ENCODE results near the gene ERC2. TPM values are rescaled to one million over a fixed set of nuclear protein-coding genes. Genes with fewer than 3 reads are reported as not detected.

The ERC2 gene
- total RNA-seq, 1 donor from 2014 or later = 0.15 TPM

GRCh38 chr3:55544219-55544618 is 924.0 kb downstream of the ERC2 start:
- intact Hi-C loops (cut with micrococcal nuclease) = no loop called here

GRCh38 chr3:55543181-55543614 is 925.1 kb downstream of the ERC2 start:
- intact Hi-C loops (cut with micrococcal nuclease) = no loop called here

DNA sequence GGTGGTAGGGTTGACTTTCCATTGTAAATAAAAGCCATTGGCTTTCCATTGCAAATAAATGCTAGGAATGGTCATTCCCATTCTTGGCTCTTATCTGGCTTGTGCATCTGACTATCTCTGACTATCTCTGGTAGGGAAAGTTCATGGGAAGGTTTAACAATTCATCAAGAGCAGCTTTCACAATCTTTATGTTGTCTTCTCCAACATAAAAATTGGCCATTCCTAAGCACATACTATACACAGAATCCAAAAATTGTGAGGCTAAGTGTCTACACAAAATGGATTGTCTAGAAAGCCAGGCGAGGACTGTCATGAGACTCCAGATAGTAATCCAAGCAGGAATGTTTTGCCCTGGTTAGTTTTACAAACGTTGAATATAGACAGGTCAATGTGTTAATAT is 926.8 kb downstream of the ERC2 start:
- intact Hi-C loops (cut with micrococcal nuclease) = no loop called here

- intact Hi-C loops (cut with micrococcal nuclease) = no loop called here
These were observed 927.3 kb downstream of the ERC2 start for GRCh38 chr3:55541016-55541415.

GRCh38 chr3:55540579-55540978 is 927.7 kb downstream of the ERC2 start:
- intact Hi-C loops (cut with micrococcal nuclease) = no loop called here

DNA sequence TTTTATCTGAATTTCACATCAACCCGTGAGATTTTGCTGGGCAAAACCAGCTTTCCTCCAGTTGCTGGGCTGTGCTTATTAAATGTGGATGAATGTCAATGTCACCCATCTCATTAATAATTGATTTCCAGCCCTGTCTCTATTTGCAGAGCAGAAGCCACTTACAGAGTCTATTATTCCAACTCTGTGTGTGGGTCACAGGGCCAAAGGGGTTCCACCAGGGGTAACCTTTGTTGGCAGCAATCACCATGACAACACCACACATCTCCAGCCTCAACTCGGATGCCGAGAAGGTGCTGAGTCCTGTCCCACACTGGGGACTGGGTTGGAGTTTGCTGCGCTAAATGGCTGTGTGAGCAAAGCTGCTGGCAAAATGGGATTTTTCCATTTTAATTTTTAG is 930.1 kb downstream of the ERC2 start:
- intact Hi-C loops (cut with micrococcal nuclease) = no loop called here

- intact Hi-C loops (cut with micrococcal nuclease) = no loop called here
These were observed 930.7 kb downstream of the ERC2 start for GRCh38 chr3:55537563-55537962.

- intact Hi-C loops (cut with micrococcal nuclease) = no loop called here
These were observed 931.1 kb downstream of the ERC2 start for GRCh38 chr3:55537129-55537528.

- intact Hi-C loops (cut with micrococcal nuclease) = no loop called here
These were observed 933.4 kb downstream of the ERC2 start for GRCh38 chr3:55534876-55535275.

- intact Hi-C loops (cut with micrococcal nuclease) = no loop called here
These were observed 935.5 kb downstream of the ERC2 start for GRCh38 chr3:55532806-55533205.

GRCh38 chr3:55531321-55531720 is 936.9 kb downstream of the ERC2 start:
- intact Hi-C loops (cut with micrococcal nuclease) = no loop called here

DNA sequence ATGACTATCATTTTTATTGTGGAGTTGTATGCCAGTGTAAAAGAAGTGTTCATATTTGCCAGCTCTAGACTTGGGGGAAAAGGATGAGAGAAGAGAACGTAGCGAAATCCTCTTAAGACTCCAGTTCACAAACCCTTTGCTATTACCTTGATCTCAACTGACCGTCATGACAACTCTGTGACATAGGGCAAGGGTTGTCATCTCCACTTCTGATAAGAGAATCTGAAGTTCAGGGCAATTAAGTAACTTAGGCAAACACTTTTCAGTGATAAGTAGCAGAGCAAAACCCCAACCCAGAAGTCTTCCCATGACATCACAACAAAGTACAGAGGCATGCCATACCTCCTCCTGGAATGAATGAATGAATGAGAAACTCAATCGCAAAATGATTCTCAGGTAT is 940.9 kb downstream of the ERC2 start:
- intact Hi-C loops (cut with micrococcal nuclease) = no loop called here

DNA sequence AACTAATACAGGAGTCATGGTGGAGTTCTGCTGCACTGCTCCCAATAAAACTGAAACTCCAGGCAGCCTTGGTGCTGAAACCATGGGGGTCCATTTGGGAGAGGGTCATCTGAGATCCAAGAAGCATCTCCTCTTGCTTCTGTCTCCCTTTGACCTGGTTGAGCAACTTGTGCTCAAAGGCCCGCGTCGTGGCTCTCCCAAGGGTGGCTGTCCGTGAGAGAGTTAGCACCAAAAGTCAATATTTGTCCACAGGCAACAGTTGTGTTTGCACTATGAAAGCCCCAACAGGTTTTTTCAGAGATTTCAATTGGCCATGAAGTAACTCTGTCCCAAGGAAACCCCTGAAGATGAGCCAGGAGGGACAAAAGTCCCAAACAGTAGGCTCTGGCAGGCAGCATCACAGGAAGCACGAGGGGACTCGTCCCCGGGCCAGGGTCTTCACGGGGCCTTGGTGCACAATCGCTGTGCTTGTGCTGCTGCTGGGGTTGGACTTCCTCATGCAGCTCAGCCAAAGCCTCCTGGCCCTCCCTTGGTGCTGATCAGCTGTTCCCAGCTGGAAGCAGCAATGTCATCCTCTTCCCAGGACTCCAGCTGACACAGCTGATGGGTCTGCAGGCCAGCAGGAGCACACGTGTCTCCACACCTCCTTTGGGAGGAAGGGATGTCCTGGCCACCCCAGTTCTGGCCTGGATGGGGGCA is 941.8 kb downstream of the ERC2 start:
- intact Hi-C loops (cut with micrococcal nuclease) = no loop called here

DNA sequence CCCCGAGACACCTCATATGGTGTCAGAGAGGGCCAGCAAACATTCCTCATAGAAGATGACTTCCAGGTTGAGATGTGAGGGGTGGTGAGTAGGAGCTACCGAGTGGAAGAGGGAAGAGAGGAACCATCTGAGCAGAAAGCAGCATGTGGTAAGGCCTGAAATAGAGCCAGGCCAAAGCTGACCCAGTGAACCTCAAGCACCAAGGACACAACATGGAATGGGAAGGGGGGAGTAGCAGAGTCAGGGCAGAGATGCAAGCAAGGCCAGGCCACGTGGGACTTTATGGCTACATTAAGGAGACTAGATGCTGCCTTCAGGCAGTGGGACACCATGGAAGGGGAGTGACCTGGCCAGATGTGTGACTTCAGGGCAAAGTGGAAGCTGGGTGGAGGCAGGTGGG is 942.8 kb downstream of the ERC2 start:
- intact Hi-C loops (cut with micrococcal nuclease) = no loop called here

- intact Hi-C loops (cut with micrococcal nuclease) = no loop called here
These were observed 943.6 kb downstream of the ERC2 start for GRCh38 chr3:55524565-55525244.

GRCh38 chr3:55523471-55523870 is 944.8 kb downstream of the ERC2 start:
- intact Hi-C loops (cut with micrococcal nuclease) = no loop called here

DNA sequence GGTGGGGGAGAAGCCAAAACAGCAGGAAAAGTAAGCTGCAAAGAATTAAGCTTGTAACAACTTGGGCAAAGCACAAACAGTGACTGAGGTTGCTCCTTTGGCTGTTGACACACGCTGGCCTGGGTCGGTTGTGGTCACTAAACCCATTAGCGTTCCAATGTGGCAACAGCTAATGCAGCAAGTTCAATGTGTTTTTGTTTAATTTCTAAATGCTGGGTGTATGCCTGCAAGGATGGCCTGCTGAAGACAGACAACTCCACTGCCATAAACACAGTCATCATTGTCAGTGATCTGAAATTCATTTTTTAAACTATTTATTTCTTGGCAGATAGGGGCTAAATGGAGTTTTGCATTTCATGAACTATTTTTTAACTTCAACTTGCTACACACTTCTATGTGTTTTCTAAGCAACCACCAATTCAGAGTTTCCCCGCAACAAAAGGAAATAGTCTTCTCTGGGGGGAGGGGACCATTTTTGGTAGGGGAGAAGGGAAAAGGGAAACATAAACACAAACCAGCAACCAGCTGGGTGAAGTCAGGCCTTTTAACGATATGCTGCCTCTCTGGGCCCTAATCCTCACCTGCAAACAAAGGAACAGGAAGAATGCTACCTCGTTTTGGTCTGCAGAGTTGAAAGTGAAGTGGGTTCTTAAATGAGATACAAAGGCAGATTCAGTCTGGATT is 946.4 kb downstream of the ERC2 start:
- intact Hi-C loops (cut with micrococcal nuclease) = no loop called here

GRCh38 chr3:55521064-55521737 is 947.1 kb downstream of the ERC2 start:
- intact Hi-C loops (cut with micrococcal nuclease) = no loop called here

DNA sequence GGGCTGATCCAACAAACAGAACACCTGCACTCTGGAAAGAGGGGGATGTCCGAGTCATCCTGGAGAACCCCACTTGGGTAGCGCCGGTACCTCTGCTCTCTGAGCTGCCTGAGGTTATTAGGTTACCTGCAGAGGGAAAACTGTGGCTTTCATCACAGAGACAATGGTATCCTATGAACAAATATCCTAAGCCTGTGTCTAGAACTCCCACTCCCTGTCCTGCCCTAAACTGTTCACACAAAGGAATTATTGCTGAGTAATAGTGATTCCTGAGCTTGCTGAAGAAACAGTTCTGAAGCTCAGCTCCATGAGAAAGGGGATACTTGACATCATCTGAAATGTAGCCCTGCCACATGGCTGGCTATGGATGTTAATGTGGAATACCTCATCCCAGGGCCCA is 949.2 kb downstream of the ERC2 start:
- intact Hi-C loops (cut with micrococcal nuclease) = no loop called here

GRCh38 chr3:55518451-55518850 is 949.8 kb downstream of the ERC2 start:
- intact Hi-C loops (cut with micrococcal nuclease) = no loop called here

DNA sequence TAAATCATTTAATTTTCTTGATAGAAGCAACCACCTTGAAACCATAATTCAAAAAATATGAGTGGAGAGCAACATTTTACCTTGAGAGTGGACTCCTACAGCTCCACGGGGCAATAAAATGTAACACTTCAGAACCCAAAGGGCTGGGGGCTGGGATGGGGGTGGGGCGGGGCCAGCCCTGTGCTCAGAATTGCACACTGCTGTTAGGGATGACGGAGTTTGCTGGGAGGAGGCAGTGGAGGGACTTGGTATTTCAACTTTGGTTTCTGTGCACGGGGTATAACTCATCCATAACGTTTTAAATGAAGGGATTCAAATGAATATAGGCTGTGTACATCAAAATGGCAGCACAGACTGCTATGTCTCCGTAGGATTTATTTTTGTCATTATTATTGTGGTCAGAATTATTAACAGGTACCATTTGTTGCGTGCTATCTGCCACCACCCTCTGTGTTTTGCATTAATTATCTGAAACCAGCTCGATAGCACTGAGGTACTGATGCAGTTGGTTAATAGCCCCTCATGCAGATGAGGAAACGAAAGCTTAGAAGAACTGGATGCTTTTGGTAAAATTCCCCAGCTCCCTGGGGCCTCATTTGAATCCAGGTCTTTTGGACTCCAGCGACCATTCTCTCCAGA is 951.8 kb downstream of the ERC2 start:
- intact Hi-C loops (cut with micrococcal nuclease) = no loop called here
